ELR (cell line): Measurements from ENCODE around the gene SLC22A2.

Experiments
- DNase-seq: peaks from one replicate; pipeline ENCODE4 v3.0.0-alpha.2; 2015; ENCODE audit warnings: low read depth

The SLC22A2 gene

DNA sequence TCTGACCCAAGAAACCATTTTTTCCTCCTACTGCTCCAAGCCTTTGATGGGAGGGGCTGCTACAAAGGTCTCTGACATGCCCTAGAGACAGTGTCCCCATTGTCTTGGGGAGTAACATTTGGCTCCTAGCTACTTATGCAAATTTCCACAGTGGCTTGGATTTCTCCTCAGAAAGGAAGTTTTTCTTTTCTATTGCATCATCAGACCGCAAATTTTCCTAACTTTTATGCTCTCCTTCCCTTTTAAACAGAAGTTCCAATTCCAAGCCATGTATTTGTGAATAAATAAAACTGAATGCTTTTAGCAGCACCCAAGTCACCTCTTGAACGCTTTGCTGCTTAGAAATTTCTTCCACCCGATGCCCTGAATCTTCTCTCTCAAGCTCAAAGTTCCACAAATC lies 51.0 kb downstream of the SLC22A2 start:
- DNase-seq = no peak

- DNase-seq = no peak
Measured at GRCh38 chr6:160204710-160205109, 53.9 kb downstream of the SLC22A2 start.

- no peak for DNase-seq
Measured at GRCh38 chr6:160203953-160204352, 54.7 kb downstream of the SLC22A2 start.

GRCh38 chr6:160203522-160203921 lies 55.1 kb downstream of the SLC22A2 start:
- DNase-seq = no peak

GRCh38 chr6:160203076-160203475 lies 55.5 kb downstream of the SLC22A2 start:
- DNase-seq = no peak

- DNase-seq = no peak
Measured at GRCh38 chr6:160202411-160202810, 56.2 kb downstream of the SLC22A2 start.

DNA sequence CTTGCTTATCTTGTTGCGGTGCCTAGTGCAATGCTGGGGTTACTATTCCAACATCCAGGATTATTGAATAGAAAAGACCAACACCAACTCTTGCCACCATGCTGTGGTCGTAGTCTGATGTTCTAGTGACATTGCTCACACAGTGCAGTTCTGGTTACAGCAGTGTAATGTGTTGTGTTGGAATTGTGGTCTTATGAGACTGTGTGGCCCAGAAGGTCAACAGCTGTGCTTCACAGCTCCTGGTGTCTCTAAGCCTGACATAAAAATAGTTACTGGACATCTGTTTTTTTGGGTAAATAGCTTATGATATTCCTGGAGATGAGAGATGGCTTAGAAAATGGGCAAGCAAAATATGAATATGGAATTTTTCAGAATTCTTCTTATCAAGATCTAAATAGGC lies 57.6 kb downstream of the SLC22A2 start:
- no peak for DNase-seq

DNA sequence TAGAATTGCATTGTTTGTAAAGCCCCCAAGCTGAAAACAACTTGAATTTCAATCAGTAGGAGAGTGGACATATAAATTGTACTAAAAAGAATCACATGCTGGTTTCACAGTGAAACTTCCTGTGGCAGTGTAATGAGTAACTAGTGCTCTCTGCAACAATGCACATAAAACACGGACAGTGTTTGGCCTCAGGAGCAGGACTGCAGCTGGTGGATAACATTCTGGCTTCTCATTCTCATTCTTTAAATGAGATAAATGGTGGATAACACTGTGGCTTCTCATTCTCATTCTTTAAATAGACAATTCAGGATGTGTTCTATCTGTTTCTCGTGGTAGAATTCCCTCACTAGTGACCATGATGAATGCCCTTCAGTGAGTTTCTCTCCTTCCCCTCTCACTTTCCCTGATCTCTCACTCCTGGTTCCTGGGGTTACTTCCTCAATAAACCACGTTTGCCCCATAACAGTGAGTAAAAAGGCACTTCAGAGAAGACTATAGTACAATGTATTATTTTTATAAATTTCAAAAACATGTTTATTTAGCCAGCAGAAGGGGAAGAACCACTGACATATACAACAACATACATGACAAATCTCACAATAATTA lies 59.9 kb downstream of the SLC22A2 start:
- peak; percentile 28 for DNase-seq

DNA sequence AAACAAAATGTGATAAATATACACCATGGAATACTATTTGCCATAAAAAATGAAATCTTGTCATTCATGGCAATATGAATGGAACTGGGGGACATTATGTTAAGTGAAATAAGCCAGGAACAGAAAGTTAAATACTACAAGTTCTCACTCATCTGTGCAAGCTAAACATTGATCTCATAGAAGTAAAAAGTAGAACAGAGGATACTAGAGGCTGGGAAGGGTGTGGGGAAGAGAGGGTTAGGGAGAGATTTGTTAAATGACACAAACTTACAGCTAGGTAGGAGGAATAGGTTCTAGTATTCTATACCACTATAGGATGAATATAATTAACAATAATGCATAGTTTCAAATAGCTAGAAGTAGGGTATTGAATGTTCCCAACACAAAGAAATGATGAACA lies 61.0 kb downstream of the SLC22A2 start:
- DNase-seq = no peak

GRCh38 chr6:160194808-160195207 lies 63.8 kb downstream of the SLC22A2 start:
- no peak for DNase-seq

DNA sequence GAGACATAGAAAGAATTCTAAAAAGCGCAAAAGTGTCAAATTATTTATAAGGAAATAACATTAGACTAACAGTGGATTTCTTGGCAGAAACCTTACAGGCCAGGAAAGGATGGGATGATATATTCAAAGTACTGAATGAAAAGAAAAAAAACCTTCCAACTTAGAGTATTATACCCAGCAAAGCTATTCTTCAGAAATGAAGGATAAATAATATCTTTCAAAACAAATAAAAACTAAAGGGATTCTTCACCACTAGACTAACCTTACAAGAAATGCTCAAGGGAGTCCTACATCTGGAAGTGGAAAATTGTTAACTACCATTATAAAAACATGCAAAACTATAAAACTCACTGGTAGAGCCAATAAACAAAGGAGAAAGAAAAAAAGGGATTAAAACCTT lies 65.8 kb downstream of the SLC22A2 start:
- DNase-seq = no peak

GRCh38 chr6:160190973-160191372 lies 67.6 kb downstream of the SLC22A2 start:
- DNase-seq = no peak

- no peak for DNase-seq
Measured at GRCh38 chr6:160190081-160190480, 68.5 kb downstream of the SLC22A2 start.

GRCh38 chr6:160188773-160189172 lies 69.8 kb downstream of the SLC22A2 start:
- DNase-seq = peak; percentile 64

- no peak for DNase-seq
Measured at GRCh38 chr6:160180706-160181105, 77.9 kb downstream of the SLC22A2 start.

- no peak for DNase-seq
Measured at GRCh38 chr6:160178271-160178670, 80.3 kb downstream of the SLC22A2 start.

GRCh38 chr6:160177220-160177619 lies 81.4 kb downstream of the SLC22A2 start:
- DNase-seq = no peak

GRCh38 chr6:160174681-160175080 lies 83.9 kb downstream of the SLC22A2 start:
- DNase-seq = no peak

- DNase-seq = no peak
Measured at GRCh38 chr6:160173806-160174527, 84.7 kb downstream of the SLC22A2 start.

DNA sequence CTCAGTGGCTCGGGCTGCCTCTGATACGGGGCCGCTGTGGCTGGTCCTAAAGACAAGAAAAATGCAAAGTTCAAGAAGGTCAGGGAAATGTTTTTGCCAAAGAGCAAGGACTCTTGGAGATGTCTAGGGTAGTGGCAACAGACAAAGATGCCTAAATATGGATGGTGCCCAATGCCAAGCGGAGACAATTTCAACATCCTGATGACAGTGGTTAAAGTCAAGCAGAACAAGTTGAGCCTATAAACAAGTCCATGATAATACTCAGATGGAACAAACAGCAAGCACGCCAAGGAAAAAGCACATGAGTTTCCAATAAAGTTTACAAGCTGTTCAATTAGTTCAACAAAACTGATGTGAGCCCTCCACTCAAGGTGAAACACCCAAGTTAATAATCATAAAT lies 85.9 kb downstream of the SLC22A2 start:
- DNase-seq = no peak

- DNase-seq = no peak
Measured at GRCh38 chr6:160170018-160170680, 88.5 kb downstream of the SLC22A2 start.

DNA sequence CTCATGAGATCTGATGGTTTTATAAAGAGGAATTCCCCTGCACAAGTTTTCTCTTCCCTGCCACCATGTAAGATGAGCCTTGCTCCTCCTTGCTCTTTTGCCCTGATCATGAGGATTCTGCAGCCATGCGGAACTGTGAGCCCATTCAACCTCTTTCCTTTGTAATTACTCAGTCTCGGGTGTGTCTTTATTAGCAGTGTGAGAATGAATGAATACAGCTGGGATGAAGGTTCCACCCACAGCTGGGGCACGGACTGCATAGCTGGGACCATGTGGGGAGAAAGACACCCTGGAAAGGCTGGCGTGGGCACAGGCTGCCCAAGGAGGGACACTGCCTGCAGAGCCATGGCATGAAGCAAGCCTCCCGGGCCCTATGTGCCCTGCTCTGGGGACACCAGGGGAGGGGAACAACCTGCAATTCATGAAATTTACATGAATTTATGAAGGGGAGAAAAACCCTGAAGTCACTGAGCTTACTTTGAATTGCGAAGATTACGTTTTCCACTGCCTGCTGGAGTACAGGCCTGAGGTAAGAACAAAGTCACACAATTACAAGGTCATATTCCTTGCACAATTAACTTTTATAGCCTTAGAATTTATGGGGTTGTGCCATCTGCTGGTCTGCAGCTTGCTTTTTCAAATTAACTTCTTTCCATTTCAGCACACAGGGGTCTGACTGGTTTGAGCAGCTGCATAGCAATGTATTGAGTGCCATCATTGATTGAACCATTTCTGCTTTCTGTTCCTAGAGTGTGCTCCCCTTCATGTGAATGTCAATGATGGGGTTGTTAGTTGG lies 90.8 kb downstream of the SLC22A2 start:
- DNase-seq = no peak
